ENCODE measurements around the gene TEX11.
"Not testable (repeated sequence)": the region's sequence is repeated elsewhere in the genome, so short reads cannot be mapped to it uniquely, and the experiment has no call there.

The TEX11 gene

DNA sequence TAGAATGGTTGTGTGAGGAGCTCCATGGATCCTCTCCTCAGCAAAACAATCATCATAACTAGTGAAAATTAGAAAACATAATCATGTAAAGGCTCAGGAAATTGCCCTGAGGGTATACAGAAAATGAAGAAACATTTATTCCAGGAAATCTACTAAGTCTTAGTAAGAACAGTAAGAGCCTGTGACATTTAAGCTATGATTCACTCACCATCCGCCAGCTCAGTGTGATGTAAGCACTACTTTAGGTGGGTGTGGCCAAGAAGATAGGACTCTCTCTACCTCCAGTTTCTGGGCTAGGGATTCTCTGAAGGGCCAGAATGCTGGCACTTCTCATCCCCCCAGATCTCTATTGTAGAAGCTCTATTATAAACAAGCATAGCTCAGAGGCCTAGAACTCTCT is 316.4 kb downstream of the TEX11 start:
- no peak for DNase-seq (ENCODE audit: low spot score)

DNA sequence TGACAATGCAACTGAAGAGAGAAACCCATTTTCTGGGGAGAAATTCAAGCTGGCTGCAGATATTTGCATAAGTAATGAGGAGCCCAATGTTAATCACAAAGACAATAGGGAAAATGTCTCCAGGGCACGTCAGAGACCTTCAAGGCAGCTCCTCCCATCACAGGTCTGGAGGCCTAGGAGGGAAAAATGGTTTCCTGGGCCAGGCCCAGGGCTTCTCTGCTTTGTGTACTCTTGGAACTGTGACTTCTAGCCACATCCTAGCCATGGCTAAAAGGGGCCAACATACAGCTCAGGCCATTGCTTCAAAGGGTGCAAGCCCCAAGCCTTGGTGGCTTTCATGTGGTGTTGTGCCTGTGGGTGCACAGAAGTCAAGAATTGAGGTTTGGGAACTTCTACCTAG is 321.4 kb downstream of the TEX11 start:
- DNase-seq (ENCODE audit: low spot score), result not testable (repeated sequence)

DNA sequence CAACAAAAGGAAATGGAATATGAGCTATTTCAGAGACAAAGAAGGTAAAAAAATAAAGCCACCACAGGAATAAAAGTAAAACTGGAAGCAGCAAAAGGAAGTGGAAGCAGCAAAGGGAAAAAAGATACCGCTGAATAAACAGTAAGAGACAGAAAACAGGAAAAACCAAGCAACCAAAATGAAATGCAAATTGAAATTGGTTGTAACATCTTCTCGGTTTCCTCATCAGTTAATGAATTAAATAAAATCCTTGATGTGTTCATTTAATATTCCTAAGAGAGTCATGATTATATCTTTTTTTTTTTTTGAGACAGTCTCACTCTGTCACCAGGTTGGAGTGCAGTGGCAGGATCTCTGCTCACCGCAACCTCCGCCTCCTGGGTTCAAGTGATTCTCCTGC is 331.1 kb downstream of the TEX11 start:
- no peak for DNase-seq (ENCODE audit: low spot score)

DNA sequence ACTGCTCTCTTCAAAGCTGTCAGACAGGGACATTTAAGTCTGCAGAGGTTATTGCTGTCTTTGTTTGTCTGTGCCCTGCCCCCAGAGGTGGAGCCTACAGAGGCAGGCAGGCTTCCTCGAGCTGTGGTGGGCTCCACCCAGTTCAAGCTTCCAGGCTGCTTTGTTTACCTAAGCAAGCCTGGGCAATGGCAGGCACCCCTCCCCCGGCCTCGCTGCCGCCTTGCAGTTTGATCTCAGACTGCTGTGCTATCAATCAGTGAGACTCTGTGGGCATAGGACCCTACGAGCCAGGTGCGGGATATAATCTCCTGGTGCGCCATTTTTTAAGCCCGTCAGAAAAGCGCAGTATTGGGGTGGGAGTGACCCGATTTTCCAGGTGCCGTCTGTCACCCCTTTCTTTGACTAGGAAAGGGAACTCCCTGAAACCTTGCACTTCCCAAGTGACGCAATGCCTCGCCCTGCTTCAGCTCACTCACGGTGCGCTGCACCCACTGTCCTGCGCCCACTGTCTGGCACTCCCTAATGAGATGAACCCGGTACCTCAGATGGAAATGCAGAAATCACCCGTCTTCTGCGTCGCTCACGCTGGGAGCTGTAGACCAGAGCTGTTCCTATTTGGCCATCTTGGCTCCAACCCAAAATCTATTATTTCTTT is 338.5 kb downstream of the TEX11 start:
- not testable (repeated sequence) for DNase-seq (ENCODE audit: low spot score)

DNA sequence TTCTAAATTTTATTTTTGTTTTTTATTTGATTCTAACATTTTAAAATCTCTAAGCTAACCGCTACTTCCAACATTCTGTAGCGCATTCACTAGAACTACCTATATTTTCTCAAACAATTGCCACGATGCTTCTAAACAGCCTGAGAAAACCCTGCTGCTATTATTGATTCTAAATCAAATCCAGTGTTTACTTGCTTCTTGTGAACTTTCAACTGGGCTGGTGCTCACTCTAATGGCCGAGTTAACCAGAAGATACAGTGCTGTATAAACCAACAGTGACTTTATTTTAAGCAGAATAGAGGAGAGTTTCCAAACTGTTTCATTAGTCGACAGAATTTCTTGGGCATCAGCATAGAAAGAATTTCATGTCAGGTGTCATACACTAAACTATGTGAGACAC is 353.6 kb downstream of the TEX11 start:
- no peak for DNase-seq (ENCODE audit: low spot score)

DNA sequence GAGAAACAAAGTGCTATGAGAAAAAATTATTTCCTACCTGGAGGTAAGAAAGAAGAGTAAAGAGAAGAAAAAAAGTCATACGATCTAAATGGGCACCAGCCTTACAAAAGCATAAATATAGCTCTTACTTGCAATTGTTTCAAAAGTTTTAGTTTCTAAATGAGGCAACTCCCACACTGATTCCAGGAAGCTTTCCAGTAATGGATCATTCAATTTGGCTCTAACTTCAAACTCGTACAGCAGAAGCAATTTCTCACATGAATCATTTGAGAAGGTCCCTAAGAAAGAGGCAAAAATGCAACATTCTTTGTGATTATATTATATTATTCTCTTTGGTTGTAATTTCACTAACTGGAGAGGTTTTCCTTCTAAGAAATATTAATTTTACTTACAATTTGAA is 354.0 kb downstream of the TEX11 start:
- no peak for DNase-seq (ENCODE audit: low spot score)

DNA sequence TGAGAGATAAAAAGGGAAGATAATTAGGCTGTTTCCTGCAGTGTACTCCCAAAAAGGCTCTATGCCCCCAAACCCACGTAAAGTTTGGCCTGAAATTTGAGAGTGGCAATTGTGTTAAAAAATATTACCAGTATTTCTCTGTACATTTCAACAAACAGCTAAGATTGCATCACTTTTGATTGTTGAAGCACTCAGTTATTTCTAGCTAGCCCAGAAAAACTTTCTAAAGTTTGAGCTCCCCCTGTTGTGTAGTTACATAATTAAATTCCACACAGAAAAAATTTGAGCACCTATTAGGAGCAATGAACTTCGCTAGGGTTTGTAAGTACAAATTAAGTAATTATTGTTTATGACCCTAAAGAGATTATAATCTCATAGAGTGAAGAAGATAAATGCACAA is 354.4 kb downstream of the TEX11 start:
- DNase-seq (ENCODE audit: low spot score), result no peak

DNA sequence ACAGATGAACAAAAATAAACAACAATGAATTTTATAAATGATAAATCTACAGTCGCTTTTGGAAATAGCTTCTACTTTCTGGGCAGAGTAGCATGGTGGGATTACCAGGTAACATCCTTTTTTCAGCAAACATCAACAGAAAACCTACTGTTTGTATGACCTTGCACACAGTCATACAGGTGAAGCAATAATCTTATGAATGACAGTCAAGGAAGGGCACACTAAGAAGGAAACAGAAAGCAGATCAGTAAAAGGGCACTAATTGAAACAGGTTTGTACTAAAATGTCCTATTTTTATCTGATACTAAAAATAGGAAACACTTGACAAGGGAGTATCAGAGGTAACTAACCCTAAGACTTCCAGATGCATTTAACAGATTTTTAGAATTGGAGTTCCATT is 355.0 kb downstream of the TEX11 start:
- no peak for DNase-seq (ENCODE audit: low spot score)

DNA sequence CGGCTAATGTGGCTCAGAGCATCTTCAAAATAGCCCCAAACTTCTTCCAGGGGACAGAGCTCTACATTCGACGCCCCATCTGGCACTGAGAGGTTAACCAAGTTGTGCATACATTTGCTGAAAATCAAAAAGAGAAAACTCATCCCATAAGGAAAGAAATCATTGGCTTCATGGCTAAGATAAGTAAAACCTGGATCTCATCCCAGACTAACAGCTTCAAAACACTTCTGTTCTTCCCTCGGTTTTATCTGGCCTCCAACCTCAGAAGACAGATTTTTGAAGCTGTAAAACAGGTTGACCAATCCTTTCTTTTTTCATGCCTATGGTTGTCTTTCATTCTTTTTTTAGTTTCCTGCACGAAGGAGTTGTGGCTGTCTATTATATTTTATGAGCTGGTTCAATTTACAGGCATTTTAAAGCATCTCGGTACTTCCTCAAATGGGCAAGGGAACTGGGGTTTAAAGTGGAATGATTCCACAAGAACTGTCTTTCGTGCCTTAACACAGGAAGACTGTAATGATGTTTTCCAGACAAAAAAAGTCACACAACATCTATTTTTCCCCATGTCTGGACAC is 356.3 kb downstream of the TEX11 start:
- DNase-seq (ENCODE audit: low spot score), result no peak

DNA sequence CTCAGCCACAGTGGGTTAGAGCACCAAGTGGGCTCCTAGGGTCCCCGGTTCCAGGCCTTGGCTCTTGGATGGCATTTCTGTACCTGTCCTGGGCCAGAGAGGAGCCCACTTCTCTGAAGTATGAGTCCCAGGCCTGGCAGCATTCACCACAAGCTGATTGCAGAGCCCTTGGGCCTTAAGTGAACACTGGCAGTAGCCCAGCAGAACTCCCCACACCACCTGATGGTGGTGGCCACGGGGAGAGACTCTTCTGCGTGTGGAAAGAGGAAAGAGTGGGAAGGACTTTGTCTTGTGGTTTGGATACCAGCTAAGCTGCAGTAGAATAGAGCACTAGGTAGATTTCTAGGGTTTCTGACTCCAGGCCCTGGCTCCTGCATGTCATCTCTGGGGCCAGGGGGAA is 359.1 kb downstream of the TEX11 start:
- DNase-seq (ENCODE audit: low spot score), result no peak

DNA sequence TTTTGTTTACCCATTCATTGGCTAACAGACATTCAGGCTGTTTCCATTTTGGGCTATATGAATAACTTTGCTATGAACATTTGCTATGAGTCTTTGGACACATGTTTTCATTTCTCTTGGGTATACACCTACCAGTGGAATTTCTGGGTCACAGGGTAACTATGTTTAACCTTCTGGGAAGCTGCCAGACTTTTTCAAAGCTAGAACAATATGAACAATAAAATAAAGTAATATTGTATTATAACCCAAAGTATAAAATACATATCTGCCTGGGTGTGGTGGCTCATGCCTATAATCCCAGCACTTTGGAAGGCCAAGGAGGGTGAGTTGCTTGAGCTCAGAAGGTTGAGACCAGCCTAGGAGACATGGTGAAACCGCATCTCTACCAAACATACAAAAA is 373.3 kb downstream of the TEX11 start:
- DNase-seq (ENCODE audit: low spot score), result no peak

DNA sequence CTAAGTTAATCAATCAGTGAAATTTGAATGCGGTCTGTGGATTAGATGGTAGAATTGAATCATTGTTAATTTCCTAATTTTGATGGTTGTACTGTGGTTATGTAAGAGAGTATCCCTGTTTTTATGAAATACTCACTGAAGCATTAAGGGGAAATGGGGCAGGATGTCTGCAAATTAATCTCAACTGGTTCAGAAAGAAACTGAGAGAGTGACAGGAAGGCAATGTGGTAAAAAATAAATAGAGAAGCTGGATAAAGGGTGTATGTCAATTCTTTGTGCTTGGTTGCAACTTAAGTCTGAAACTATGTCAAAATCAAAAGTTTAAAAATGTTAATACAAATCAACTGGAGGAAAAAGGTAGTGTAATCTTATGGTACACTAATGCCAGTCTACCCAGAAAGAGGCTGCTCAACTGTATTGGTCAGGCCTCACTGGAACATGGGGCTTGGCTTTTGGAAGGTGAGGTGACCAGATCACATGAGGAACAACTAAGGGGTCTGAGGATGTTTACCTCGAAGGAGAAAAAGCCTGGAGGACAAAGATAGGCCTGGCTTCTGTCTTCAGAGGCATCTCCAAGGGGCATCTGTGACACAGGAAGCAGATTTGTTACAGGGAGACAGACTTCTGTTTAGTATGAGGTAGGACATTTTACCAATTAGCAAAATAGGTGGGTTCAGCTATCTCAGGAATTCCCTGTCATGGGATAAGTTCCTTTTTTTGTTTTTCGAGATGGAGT is 380.7 kb downstream of the TEX11 start:
- DNase-seq (ENCODE audit: low spot score), result no peak

DNA sequence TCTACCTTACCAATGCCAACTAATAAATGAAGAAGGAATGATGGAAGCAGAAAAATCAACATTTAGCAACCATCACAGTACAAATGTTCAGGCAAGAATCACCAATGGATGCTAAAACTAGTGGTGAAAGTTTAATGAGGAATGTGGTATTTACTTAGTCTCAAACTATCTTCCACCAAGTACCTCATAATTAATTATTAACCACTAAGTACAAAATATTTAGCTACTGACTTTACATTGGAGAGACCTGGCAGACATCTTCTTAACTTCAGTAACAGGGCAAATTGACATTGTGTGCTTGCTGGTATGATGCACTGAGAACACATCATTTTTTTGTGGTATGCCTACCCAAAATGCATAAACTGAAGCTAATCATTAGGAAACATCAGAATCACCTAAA is 381.5 kb downstream of the TEX11 start:
- DNase-seq (ENCODE audit: low spot score), result no peak

DNA sequence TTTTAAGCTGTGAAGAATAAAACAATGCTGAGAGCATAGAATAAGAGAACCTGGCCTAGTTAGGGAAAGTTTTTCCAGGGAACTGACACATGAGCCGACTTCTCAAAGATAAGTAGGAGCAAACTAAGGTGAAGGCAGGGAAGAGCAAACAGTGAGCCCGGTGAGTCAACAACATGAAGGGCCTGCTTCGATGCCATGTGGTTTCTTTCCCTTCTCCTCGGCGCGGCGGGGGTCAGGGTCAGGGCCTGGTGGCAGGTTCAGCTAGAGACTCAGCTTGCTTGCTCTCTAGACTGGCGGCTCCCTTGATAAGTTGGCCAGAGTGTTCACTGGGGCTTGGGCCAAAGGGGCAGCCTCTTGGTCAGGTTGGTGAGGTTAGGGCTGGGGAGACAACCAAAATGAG is 382.8 kb downstream of the TEX11 start:
- DNase-seq (ENCODE audit: low spot score), result no peak

DNA sequence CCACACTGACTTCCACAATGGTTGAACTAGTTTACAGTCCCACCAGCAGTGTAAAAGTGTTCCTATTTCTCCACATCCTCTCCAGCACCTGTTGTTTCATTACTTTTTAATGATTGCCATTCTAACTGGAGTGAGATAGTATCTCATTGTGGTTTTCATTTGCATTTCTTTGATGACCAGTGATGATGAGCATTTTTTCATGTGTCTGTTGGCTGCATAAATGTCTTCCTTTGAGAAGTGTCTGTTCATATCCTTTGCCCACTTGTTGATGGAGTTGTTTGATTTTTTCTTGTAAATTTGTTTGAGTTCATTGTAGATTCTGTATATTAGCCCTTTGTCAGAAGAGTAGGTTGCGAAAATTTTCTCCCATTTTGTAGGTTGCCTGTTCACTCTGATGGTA is 392.8 kb downstream of the TEX11 start:
- not testable (repeated sequence) for DNase-seq (ENCODE audit: low spot score)

DNA sequence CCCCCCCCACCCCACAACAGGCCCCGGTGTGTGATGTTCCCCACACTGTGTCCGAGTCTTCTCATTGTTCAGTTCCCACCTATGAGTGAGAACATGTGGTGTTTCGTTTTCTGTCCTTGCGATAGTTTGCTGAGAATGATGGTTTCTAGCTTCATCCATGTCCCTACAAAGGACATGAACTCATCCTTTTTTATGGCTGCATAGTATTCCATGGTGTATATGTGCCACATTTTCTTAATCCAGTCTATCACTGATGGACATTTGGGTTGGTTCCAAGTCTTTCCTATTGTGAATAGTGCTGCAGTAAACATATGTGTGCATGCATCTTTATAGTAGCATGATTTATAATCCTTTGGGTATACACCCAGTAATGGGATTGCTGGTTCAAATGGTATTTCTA is 393.2 kb downstream of the TEX11 start:
- not testable (repeated sequence) for DNase-seq (ENCODE audit: low spot score)

DNA sequence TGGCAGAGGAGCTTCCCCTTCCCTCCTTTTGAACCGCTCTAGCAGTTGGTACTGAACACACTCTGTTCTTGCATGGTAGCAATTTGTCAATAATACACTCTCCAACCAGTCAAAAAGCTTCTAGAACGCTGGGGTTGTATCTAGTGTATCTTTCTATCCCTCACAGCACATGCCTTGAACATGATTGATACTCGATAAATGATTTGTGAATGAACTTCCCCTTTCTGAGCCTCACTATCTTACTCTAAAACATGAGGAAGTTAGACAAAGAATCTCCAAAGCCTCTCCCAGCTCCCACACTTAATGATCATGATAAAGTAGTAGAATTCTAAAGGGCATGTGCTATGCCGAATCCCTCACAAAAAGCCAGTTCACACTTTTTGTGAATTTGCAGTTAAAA is 399.4 kb downstream of the TEX11 start:
- no peak for DNase-seq (ENCODE audit: low spot score)

DNA sequence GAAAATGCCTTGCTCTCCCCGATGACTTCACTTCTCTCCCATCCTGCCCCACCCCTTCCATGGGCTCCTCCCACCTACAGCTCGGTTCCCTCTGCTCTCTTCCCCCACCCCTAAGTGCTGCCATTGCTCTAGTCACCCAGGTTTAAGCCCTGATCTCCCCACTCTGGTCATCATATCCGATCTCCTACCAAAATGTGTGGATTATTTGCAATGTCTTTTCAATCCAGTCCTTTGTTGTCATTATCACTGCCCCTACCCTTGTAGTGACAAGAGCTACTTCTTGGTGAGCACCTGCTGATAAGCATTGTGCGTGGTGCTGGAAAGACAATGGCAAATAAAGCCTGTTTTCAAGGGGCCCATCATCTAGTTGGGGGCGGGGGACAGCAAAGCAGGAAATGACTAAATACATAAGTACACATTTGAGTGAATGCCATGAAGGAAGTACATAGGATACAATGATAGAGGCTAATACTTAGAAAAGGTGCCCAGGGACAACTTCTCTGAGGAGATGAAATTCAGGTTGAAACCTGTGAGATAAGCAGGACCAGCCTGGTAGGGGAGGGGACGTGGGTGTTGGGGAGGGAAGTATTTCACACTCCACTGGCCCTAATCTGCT is 400.1 kb downstream of the TEX11 start:
- DNase-seq (ENCODE audit: low spot score), result no peak

DNA sequence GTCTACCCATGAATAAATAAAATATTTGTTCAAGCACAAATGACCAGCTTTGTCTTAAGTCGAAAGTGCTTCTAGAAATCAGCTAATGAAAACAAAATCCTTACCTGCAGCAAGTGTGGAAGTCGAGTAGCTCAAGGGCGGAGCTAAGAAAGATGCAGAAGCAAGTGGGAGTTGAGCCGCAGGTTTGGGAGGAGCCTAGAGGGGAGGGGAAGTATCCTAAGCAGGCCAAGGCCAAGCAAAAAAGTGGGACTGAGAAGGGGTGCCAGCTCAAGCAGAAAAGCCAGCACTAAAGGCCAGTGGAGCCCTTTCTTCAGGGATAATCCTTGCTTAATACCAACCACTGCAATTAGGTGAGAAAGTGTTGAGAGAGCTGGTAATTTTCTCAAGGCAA is 403.1 kb downstream of the TEX11 start:
- no peak for DNase-seq (ENCODE audit: low spot score)

DNA sequence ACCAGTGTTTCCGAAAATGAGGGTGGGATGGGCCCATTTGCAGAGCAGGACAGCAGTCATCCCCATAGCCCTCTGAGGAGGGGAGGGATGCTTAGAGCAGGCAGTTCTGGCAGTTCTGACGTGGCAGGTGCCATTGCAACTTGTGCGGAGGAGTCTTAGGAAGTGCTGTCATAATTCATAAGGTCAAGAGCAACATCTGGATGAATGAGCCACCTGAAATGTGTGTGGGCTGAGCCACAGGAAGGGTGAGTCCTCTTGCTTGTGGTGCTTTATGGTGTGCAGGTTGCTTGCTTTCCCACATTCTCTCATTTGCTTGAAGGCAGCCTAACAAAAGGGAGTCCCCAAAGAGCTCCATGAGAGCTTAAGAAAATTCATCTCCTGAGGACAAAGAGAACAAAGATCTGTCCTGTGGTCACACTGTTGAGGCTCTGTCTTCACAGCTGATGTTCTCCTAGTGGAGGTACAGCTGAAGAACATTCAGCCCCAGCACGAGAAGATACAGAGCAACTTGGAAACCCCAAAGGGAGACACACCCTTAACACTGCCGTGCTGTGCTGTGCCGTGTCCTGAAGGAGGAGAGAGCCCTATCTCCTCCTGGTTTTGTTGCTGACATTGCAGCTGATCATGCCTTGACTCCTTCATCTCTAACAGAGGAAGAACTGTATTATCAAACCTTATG is 403.6 kb downstream of the TEX11 start:
- no peak for DNase-seq (ENCODE audit: low spot score)

DNA sequence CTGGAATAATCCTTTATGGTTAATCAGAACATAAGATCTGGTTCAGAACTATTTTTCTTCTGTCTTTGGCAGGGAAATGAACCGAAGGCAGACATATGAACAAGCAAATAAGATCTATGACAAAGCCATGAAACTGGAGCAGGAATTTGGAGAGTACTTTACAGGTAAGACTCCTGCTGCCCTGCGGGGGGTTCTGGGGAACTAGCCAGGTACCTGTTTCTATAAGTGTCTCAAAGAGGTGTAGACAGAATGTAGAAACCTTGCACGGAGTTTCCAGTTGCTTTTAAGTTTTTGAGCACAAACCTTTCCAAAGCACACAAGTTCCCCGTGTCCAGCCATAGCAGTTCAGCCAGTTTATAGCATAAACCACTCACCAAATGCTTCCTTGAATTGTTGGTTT is 407.7 kb downstream of the TEX11 start:
- no peak for DNase-seq (ENCODE audit: low spot score)

DNA sequence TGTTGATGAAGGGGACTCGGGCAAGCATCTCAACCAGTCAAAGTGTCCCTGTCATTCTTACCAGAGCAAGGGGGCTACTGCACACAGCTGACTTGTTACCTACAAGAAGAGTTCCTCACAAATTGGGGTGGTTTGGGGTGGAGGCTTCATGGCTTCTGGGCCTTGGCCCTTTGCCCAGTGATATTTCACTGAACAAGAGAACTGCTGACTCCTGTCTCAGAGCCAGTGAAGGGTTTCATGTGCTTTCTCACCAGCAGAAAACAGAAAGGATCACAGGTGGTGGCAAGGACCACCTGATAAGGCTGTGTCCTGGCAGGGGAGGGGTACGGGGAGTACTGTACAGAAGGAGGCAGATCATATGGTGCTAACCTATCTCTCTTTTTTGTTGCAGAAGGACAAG is 410.4 kb downstream of the TEX11 start:
- DNase-seq (ENCODE audit: low spot score), result no peak

DNA sequence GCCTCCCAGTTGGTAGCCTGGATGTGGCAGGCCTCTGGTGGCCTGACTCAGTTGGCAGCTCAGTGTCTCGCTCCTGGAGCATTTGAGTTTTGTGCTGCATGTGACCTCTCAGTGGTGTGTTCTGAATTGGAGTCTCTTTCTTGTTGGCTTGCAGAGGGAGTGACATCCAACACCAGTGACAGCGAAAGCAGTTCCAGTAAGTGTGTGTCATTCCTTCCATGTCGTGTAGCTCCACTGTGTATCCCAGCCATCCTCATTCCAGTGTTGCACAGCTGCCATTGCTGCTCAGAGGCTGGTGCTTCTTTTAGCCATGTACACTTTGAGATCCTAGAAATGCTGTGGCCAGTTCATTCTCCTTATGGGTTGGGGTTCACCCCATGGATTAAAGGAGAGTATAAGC is 411.5 kb downstream of the TEX11 start:
- DNase-seq (ENCODE audit: low spot score), result no peak

All from cerebellar cortex (tissue), 1 donor.